Mesenchymal stem cell (in vitro differentiated cells and primary cell): ENCODE measurements around the gene TRNT1. TPM values are rescaled to one million over a fixed set of nuclear protein-coding genes. Genes with fewer than 3 reads are reported as not detected.
A peak's percentile ranks its signal among the peaks of the same experiment; 100 is the strongest.

Experiments
- DNase-seq: peaks from one replicate; pipeline ENCODE4 v3.0.0-alpha.2; 2013
- H2AFZ ChIP-seq: one replicate; pipeline ENCODE4 v1.6.1; 2013; ENCODE audit warnings: low read depth, mild to moderate bottlenecking, control low read depth, inconsistent platforms, low read length, moderate library complexity
- H2AK5ac ChIP-seq: 2 replicates; pipeline ENCODE4 v1.6.1; 2013; ENCODE audit warnings: low read length, moderate library complexity, mild to moderate bottlenecking, inconsistent platforms; ENCODE audit not compliant: severe bottlenecking
- H2BK120ac ChIP-seq: one replicate; pipeline ENCODE4 v1.6.1; 2013; ENCODE audit warnings: low read depth, mild to moderate bottlenecking, inconsistent platforms, low read length, moderate library complexity
- H2BK12ac ChIP-seq, 2 experiments: one replicate each; pipeline ENCODE4 v1.6.1; 2013; ENCODE audit warnings: inconsistent platforms in 2 of 2, low read length in 2 of 2, mild to moderate bottlenecking in 2 of 2, moderate library complexity in 2 of 2, control low read depth in 1 of 2
- H2BK15ac ChIP-seq: one replicate; pipeline ENCODE4 v1.6.1; 2013; ENCODE audit warnings: mild to moderate bottlenecking, low read depth, inconsistent platforms; ENCODE audit not compliant: poor library complexity, severe bottlenecking
- H2BK5ac ChIP-seq: 2 replicates; pipeline ENCODE4 v1.6.1; 2013; ENCODE audit warnings: low read depth, mild to moderate bottlenecking, low read length, control low read depth, inconsistent platforms; ENCODE audit not compliant: poor library complexity, severe bottlenecking
- H3K14ac ChIP-seq, 2 experiments: one replicate each; pipeline ENCODE4 v1.6.1; 2013; ENCODE audit warnings: inconsistent platforms in 2 of 2, low read length in 2 of 2, control low read depth in 1 of 2, mild to moderate bottlenecking in 1 of 2, moderate library complexity in 1 of 2
- H3K18ac ChIP-seq, 2 experiments: one replicate each; pipeline ENCODE4 v1.6.1; 2013; ENCODE audit warnings: inconsistent platforms in 2 of 2, low read length in 2 of 2, control low read depth in 1 of 2, low read depth in 1 of 2, mild to moderate bottlenecking in 1 of 2
- H3K23ac ChIP-seq, 2 experiments: one replicate each; pipeline ENCODE4 v1.6.1; 2013; ENCODE audit warnings: inconsistent platforms in 2 of 2, low read length in 2 of 2, mild to moderate bottlenecking in 2 of 2, moderate library complexity in 2 of 2, control low read depth in 1 of 2
- H3K27ac ChIP-seq: 2 replicates; pipeline ENCODE4 v1.5.1; 2013; ENCODE audit warnings: mild to moderate bottlenecking, moderate library complexity, low read length, control low read depth, inconsistent platforms; ENCODE audit not compliant: poor library complexity, severe bottlenecking
- H3K27me3 ChIP-seq, 2 experiments: 2 replicates each; pipeline versions ENCODE4 v1.6.1 to v1.7.0; 2013; ENCODE audit warnings: low read length in 2 of 2, mild to moderate bottlenecking in 2 of 2, moderate library complexity in 2 of 2, control low read depth in 1 of 2, inconsistent platforms in 1 of 2; ENCODE audit not compliant: control insufficient read depth in 1 of 2, insufficient read depth in 1 of 2
- H3K36me3 ChIP-seq, 2 experiments: 2 replicates each; pipeline versions ENCODE4 v1.6.1 to v1.7.0; 2013; ENCODE audit warnings: low read length in 2 of 2, control low read depth in 1 of 2, inconsistent platforms in 1 of 2, low read depth in 1 of 2, mild to moderate bottlenecking in 1 of 2; ENCODE audit not compliant: insufficient read depth in 2 of 2, control insufficient read depth in 1 of 2
- H3K4ac ChIP-seq, 2 experiments: one replicate each; pipeline ENCODE4 v1.6.1; 2013; ENCODE audit warnings: inconsistent platforms in 2 of 2, low read length in 2 of 2, mild to moderate bottlenecking in 2 of 2, moderate library complexity in 2 of 2, control low read depth in 1 of 2, low read depth in 1 of 2
- H3K4me1 ChIP-seq: 2 replicates; pipeline ENCODE4 v1.6.1; 2013; ENCODE audit warnings: low read depth, low read length, control low read depth; ENCODE audit not compliant: control insufficient read depth, insufficient read depth
- H3K4me2 ChIP-seq: 2 replicates; pipeline ENCODE4 v1.6.1; 2013; ENCODE audit warnings: low read length, mild to moderate bottlenecking, inconsistent platforms; ENCODE audit not compliant: poor library complexity, severe bottlenecking
- H3K4me3 ChIP-seq, 2 experiments: 2 replicates each; pipeline versions ENCODE4 v1.5.1 to v1.7.0; 2013; ENCODE audit warnings: low read length in 2 of 2, mild to moderate bottlenecking in 2 of 2, control low read depth in 1 of 2, low read depth in 1 of 2; ENCODE audit not compliant: insufficient read depth in 1 of 2
- H3K79me1 ChIP-seq: replicated peaks from 2 replicates; pipeline ENCODE4 v1.6.1; 2013; ENCODE audit warnings: mild to moderate bottlenecking, control low read depth, low read length, inconsistent platforms; ENCODE audit not compliant: poor library complexity, severe bottlenecking
- H3K9ac ChIP-seq: 2 replicates; pipeline ENCODE4 v1.7.0; 2013; ENCODE audit warnings: mild to moderate bottlenecking, low read length, moderate library complexity
- H3K9me3 ChIP-seq: 2 replicates; pipeline ENCODE4 v1.7.0; 2013; ENCODE audit warnings: mild to moderate bottlenecking, low read length; ENCODE audit not compliant: control insufficient read depth
- H4K8ac ChIP-seq: one replicate; pipeline ENCODE4 v1.6.1; 2013; ENCODE audit warnings: inconsistent platforms, mild to moderate bottlenecking, low read length, moderate library complexity
- H4K91ac ChIP-seq: one replicate; pipeline ENCODE4 v1.6.1; 2013; ENCODE audit warnings: mild to moderate bottlenecking, low read length, inconsistent platforms
- WGBS: methylation state at CpG from one replicate; pipeline ENCODE4 v1.1.7; 2013; ENCODE audit warnings: mixed read lengths; 5-methylcytosine and 5-hydroxymethylcytosine counted together
- small RNA-seq: library from polyadenylated mRNA; stranded (forward); fragments of <200 nt; extraction: miRNeasy Mini kit (QIAGEN cat#:217004); gene quantifications from one replicate; pipeline ENCODE3, GENCODE V24; 2013; ENCODE audit warnings: low read depth

The TRNT1 gene

DNA sequence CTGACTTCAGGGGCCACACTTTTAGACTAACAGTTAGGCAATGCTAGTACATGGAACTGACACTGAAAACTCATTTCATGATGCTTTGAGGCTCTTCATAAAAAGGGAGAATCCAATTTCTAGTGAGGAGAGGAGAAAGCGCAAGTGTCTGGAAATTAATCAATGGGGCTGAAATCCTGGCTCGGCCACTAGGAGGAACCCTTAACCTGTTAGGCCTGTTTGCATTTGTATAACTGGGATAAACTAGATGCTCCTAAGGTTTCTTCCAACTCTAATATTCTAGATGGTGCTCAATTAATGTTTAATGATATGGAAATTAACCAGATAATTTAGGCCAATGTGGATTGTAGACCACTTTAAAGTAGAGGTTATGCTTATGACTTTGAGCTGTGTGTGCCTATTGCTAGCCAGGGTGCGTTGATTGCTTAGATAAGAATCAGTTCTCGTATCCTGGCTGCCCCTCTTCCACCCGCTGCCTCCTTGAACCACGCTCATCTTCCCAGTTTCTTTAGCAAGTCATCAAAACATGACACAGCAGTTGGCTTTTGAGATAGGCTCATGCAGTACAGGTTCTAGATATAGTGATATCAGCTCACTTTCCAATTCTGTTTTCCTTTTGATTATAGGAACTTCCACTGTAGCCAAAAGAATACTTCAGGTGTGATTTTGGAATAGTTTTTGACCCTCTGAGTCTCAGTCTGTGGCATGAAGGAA is 69.6 kb downstream of the TRNT1 start:
- Histone ChIP-seq H4K8ac (no peak overlapping the region), H3K14ac (no peak overlapping the region), H3K9me3 (no peaks in the 10 kb centered on the region), H3K18ac (no peak overlapping the region), H3K27me3 (peaks cover 14 to 18% of the 10 kb centered on the region in 2 experiments), H3K27ac (no peak overlapping the region), H3K36me3 (no peaks in the 10 kb centered on the region), H3K4ac (no peak overlapping the region), H3K4me3 (no peak overlapping the region), H4K91ac (no peak overlapping the region), H3K4me1 (no peaks in the 10 kb centered on the region), H3K23ac (no peak overlapping the region), H2BK5ac (no peak overlapping the region), H2BK15ac (no peak overlapping the region), H2BK120ac (no peak overlapping the region), H2AFZ (no peak overlapping the region), H3K9ac (no peak overlapping the region), H3K79me1 (no peaks in the 10 kb centered on the region), H2BK12ac (no peak overlapping the region), H2AK5ac (no peak overlapping the region), H3K4me2 (no peak overlapping the region)
- 52% methylated on average over 4 of the region's 6 CpGs for WGBS
- DNase-seq = peak; percentile 17

Small RNAs within 50 kb of the gene (small RNA-seq; reads per million reads assigned to genes)
- not detected for gene RF00416
